ENCODE data around the gene OTOS.

- TF ChIP-seq, protein P1, sequence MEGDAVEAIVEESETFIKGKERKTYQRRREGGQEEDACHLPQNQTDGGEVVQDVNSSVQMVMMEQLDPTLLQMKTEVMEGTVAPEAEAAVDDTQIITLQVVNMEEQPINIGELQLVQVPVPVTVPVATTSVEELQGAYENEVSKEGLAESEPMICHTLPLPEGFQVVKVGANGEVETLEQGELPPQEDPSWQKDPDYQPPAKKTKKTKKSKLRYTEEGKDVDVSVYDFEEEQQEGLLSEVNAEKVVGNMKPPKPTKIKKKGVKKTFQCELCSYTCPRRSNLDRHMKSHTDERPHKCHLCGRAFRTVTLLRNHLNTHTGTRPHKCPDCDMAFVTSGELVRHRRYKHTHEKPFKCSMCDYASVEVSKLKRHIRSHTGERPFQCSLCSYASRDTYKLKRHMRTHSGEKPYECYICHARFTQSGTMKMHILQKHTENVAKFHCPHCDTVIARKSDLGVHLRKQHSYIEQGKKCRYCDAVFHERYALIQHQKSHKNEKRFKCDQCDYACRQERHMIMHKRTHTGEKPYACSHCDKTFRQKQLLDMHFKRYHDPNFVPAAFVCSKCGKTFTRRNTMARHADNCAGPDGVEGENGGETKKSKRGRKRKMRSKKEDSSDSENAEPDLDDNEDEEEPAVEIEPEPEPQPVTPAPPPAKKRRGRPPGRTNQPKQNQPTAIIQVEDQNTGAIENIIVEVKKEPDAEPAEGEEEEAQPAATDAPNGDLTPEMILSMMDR (IDR thresholded peaks at IDR 0.05 in 2 of 3, conservative IDR thresholded peaks at IDR 0.05 in 1 of 3; ENCODE audit: borderline replicate concordance in 1 of 3, insufficient read depth in 1 of 3, low read depth in 2 of 3, low read length in 2 of 3): no peak
- TF ChIP-seq POLR2AphosphoS5 (IDR thresholded peaks at IDR 0.05; ENCODE audit: low read depth, low read length): no peak
- TF ChIP-seq JUND (IDR thresholded peaks at IDR 0.05): no peak
Measured at GRCh38 chr2:240151477-240152031, 11.1 kb upstream of the OTOS start.

Measured in HCT116 (cell line).